GM23338 (cell line): ENCODE measurements around the gene PPBP. TPM values are rescaled to one million over a fixed set of nuclear protein-coding genes. Genes with fewer than 3 reads are reported as not detected.

Source experiments
- ATAC-seq: fragments of 200-7000 bp; cut with Tn5 transposase; 3 replicates; pipeline ENCODE4 v1.9.1; 2020
- DNase-seq: peaks from one replicate; pipeline ENCODE4 v3.0.0-alpha.2; 2015; ENCODE audit warnings: low spot score
- H2AFZ ChIP-seq: fragments of 200-600 bp; sonication (generic); 2 replicates; pipeline ENCODE4 v1.8.0; 2016; ENCODE audit warnings: antibody characterized with exemption, mild to moderate bottlenecking, moderate library complexity
- H3F3A ChIP-seq: fragments of 200-600 bp; sonication (generic); replicated peaks from 2 replicates; pipeline ENCODE4 v1.8.0; 2017; ENCODE audit warnings: antibody characterized with exemption, mixed run types, low read depth
- H3K27ac ChIP-seq: fragments of 200-600 bp; sonication (generic); 2 replicates; pipeline ENCODE4 v1.6.1; 2016; ENCODE audit warnings: low read depth
- H3K27me3 ChIP-seq: fragments of 200-600 bp; sonication (generic); 2 replicates; pipeline ENCODE4 v1.8.0; 2016; ENCODE audit warnings: mild to moderate bottlenecking, mixed run types, moderate library complexity; ENCODE audit not compliant: insufficient read depth
- H3K36me3 ChIP-seq: fragments of 200-600 bp; sonication (generic); 2 replicates; pipeline ENCODE4 v1.8.0; 2016; ENCODE audit warnings: mild to moderate bottlenecking; ENCODE audit not compliant: insufficient read depth
- H3K4me1 ChIP-seq: fragments of 200-600 bp; sonication (generic); 2 replicates; pipeline ENCODE4 v1.8.0; 2016; ENCODE audit warnings: mild to moderate bottlenecking, moderate library complexity; ENCODE audit not compliant: insufficient read depth
- H3K4me2 ChIP-seq: fragments of 200-600 bp; sonication (generic); 2 replicates; pipeline ENCODE4 v1.7.1; 2017; ENCODE audit warnings: mixed run types
- H3K4me3 ChIP-seq: fragments of 200-600 bp; sonication (generic); 2 replicates; pipeline ENCODE4 v1.6.1; 2016; ENCODE audit warnings: mixed run types
- H3K79me2 ChIP-seq: fragments of 200-600 bp; sonication (generic); replicated peaks from 2 replicates; pipeline ENCODE4 v1.8.0; 2017; ENCODE audit warnings: mild to moderate bottlenecking; ENCODE audit not compliant: insufficient read depth
- H3K9me2 ChIP-seq: fragments of 200-600 bp; sonication (generic); 2 replicates; pipeline ENCODE4 v1.8.0; 2017; ENCODE audit not compliant: insufficient read depth
- H4K20me1 ChIP-seq: fragments of 200-600 bp; sonication (generic); replicated peaks from 2 replicates; pipeline ENCODE4 v1.8.0; 2017; ENCODE audit warnings: mild to moderate bottlenecking; ENCODE audit not compliant: insufficient read depth
- H3K27ac Mint-ChIP-seq: 2 replicates; pipeline ENCODE4 v1.8.0; 2020; ENCODE audit warnings: inconsistent platforms, mild to moderate bottlenecking, moderate library complexity, mixed read lengths
- H3K27me3 Mint-ChIP-seq: 3 replicates; pipeline ENCODE4 v1.8.0; 2022; ENCODE audit warnings: low read depth, mild to moderate bottlenecking, moderate library complexity, mixed read lengths, inconsistent platforms; ENCODE audit not compliant: insufficient read depth, poor library complexity
- H3K36me3 Mint-ChIP-seq: 3 replicates; pipeline ENCODE4 v1.8.0; 2021; ENCODE audit warnings: low read depth, mild to moderate bottlenecking, inconsistent platforms, moderate library complexity, mixed read lengths
- H3K4me1 Mint-ChIP-seq: 3 replicates; pipeline ENCODE4 v1.8.0; 2020; ENCODE audit warnings: mild to moderate bottlenecking, inconsistent platforms, mixed read lengths
- H3K4me3 Mint-ChIP-seq: 3 replicates; pipeline ENCODE4 v1.8.0; 2021; ENCODE audit warnings: moderate library complexity, mild to moderate bottlenecking, inconsistent platforms, mixed read lengths
- H3K9me3 Mint-ChIP-seq: 3 replicates; pipeline ENCODE4 v1.8.0; 2020; ENCODE audit warnings: moderate library complexity, mild to moderate bottlenecking, inconsistent platforms, mixed read lengths
- ETS1 ChIP-seq: IDR thresholded peaks from 2 replicates; pipeline ENCODE4 v1.6.1; 2016; ENCODE audit warnings: antibody characterized with exemption
- EZH2phosphoT487 ChIP-seq: fragments of 200-600 bp; sonication (generic); IDR thresholded peaks from one replicate; pipeline ENCODE4 v1.8.1; 2018; ENCODE audit warnings: antibody characterized with exemption; ENCODE audit not compliant: unreplicated experiment
- POLR2AphosphoS5 ChIP-seq: IDR thresholded peaks from 2 replicates; pipeline ENCODE4 v1.6.1; 2016; ENCODE audit warnings: antibody characterized with exemption, low read depth
- ZNF331 ChIP-seq: fragments of 250-450 bp; sonication (Bioruptor Pico); IDR thresholded peaks from 2 replicates; pipeline ENCODE4 v1.5.0; 2020; ENCODE audit warnings: low read depth, mild to moderate bottlenecking, moderate library complexity
- ZNF462 ChIP-seq: fragments of 250-450 bp; sonication (Bioruptor Pico); IDR thresholded peaks from 2 replicates; pipeline ENCODE4 v1.5.0; 2020; ENCODE audit warnings: mild to moderate bottlenecking, moderate library complexity
- long read RNA-seq: library from polyadenylated mRNA; unstranded; transcript quantifications from one replicate; pipeline ENCODE4 v2.0.0, GENCODE V29; 2020; ENCODE audit not compliant: unreplicated experiment
- polyA plus RNA-seq: library from polyadenylated mRNA; unstranded; fragments of >200 nt; fragmentation: Nextera tagmentation; extraction: Ambion mirVana; gene quantifications from 2 replicates; pipeline ENCODE4 v1.2.1, GENCODE V29; 2016
- total RNA-seq: library from RNA; depleted of rRNA; stranded (reverse); fragments of >200 nt; shearing (Covaris generic); gene quantifications from 2 replicates; pipeline ENCODE4 v1.2.3, GENCODE V29; 2014; rRNA removed
- TF ChIP-seq, protein P1 (sequence below): IDR thresholded peaks from one replicate; pipeline ENCODE4 v1.6.1; 2018; ENCODE audit warnings: antibody characterized with exemption; ENCODE audit not compliant: unreplicated experiment

The PPBP gene
- 0.35 TPM in 1 of 2 replicates, not detected in the other for total RNA-seq
- 0.50 TPM in 1 of 2 replicates, not detected in the other for polyA plus RNA-seq
- long read RNA-seq, result 0 reads

GRCh38 chr4:73988061-73988460, at the start of gene PPBP:
PPBP (minus strand) TSS chr4:73988190; CDS start chr4:73988103, 87 bp downstream.
- Histone ChIP-seq H3K27ac (no peak within 1 kb of the TSS), H3K4me2 (no peak within 1 kb of the TSS), H2AFZ (no peak within 1 kb of the TSS), H3K4me3 (no peak within 1 kb of the TSS), H3K79me2 (no peaks in the 10 kb centered on the region), H3K36me3 (no peaks in the 10 kb centered on the region), H3K27me3 (no peaks in the 10 kb centered on the region), H3F3A (no peaks in the 10 kb centered on the region), H3K4me1 (peaks cover 26% of the 10 kb centered on the region), H4K20me1 (no peaks in the 10 kb centered on the region), H3K9me2 (no peaks in the 10 kb centered on the region)
- peaks cover 37% of the 10 kb centered on the region for H3K4me1 Mint-ChIP-seq
- no peak within 1 kb of the TSS for H3K4me3 Mint-ChIP-seq
- ATAC-seq (no peak), DNase-seq (no peak)
- peaks cover 20% of the 10 kb centered on the region for H3K36me3 Mint-ChIP-seq
- H3K9me3 Mint-ChIP-seq, result peaks cover 4% of the 10 kb centered on the region; the same call in 1 of the 3 replicates
- peak within 1 kb of the TSS; percentile 61; the same call in 1 of the 2 replicates for H3K27ac Mint-ChIP-seq
- H3K27me3 Mint-ChIP-seq, result no peaks in the 10 kb centered on the region
- TF ChIP-seq ZNF462 (CRISPR knock-in tag) (no peak), EZH2phosphoT487 (no peak), ETS1 (no peak), POLR2AphosphoS5 (no peak), ZNF331 (CRISPR knock-in tag) (no peak)
- TF ChIP-seq, protein P1, sequence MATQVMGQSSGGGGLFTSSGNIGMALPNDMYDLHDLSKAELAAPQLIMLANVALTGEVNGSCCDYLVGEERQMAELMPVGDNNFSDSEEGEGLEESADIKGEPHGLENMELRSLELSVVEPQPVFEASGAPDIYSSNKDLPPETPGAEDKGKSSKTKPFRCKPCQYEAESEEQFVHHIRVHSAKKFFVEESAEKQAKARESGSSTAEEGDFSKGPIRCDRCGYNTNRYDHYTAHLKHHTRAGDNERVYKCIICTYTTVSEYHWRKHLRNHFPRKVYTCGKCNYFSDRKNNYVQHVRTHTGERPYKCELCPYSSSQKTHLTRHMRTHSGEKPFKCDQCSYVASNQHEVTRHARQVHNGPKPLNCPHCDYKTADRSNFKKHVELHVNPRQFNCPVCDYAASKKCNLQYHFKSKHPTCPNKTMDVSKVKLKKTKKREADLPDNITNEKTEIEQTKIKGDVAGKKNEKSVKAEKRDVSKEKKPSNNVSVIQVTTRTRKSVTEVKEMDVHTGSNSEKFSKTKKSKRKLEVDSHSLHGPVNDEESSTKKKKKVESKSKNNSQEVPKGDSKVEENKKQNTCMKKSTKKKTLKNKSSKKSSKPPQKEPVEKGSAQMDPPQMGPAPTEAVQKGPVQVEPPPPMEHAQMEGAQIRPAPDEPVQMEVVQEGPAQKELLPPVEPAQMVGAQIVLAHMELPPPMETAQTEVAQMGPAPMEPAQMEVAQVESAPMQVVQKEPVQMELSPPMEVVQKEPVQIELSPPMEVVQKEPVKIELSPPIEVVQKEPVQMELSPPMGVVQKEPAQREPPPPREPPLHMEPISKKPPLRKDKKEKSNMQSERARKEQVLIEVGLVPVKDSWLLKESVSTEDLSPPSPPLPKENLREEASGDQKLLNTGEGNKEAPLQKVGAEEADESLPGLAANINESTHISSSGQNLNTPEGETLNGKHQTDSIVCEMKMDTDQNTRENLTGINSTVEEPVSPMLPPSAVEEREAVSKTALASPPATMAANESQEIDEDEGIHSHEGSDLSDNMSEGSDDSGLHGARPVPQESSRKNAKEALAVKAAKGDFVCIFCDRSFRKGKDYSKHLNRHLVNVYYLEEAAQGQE, result no peak
